Measurements from ENCODE around the gene TTC4.
A peak's percentile ranks its signal among the peaks of the same experiment; 100 is the strongest.
"Not testable (repeated sequence)": the region's sequence is repeated elsewhere in the genome, so short reads cannot be mapped to it uniquely, and the experiment has no call there.

TTC4 gene

GRCh38 chr1:54764133-54764921 lies 48.7 kb downstream of the TTC4 start, which contains the start of gene PARS2:
Gene PARS2, minus strand, starts transcription at chr1:54764523. Its CDS starts 5,362 bp downstream, at chr1:54759161.
- no peaks in the 10 kb centered on the region for H3K9me3 ChIP-seq (ENCODE audit: control insufficient read depth in 1 of 2, low read length in 2 of 2)

DNA sequence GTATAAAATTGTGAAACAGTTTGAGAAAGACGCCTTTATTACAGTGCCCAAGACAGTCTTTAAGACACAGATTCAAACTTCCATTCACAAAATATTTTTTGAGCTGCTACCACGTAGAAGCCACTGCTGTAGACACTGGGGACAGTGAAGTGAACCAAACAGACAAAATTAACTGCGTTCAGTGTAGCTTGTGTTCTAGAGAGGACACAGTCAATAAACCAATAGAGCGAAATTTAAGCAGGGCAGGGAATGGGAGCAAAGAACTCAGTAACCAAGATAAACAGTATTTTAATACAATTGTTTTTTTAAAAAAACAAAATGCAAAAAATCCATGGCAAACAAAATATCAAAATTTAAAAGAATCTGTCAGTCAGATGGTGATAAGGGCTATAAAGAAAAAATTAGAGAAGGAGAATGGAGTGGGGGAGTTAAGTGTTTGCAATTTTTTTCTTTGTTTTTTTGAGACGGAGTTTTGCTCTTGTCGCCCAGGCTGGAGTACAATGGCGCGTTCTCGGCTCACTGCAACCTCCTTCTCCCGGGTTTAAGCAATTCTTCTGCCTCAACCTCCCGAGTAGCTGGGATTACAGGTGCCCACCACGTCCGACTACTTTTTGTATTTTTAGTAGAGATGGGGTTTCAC lies 49.4 kb downstream of the TTC4 start:
- H3K9ac ChIP-seq (ENCODE audit: low read depth in 1 of 2, low read length in 2 of 2): peak overlapping the region; percentile 28 to 49
- H3K36me3 ChIP-seq (ENCODE audit: control insufficient read depth in 1 of 2, insufficient read depth in 2 of 2, low read length in 2 of 2): no peaks in the 10 kb centered on the region
- H3K4me1 ChIP-seq (ENCODE audit: control insufficient read depth in 1 of 2, insufficient read depth in 2 of 2, low read length in 2 of 2): peaks cover 9 to 10% of the 10 kb centered on the region in 2 donors
- H3K9me3 ChIP-seq (ENCODE audit: control insufficient read depth in 1 of 2, low read length in 2 of 2): no peaks in the 10 kb centered on the region
- no peaks in the 10 kb centered on the region for H3K27me3 ChIP-seq (ENCODE audit: control insufficient read depth in 1 of 2, insufficient read depth in 2 of 2, low read length in 2 of 2)
- peak overlapping the region; percentile 30 for H3K27ac ChIP-seq (ENCODE audit: low read depth, low read length)
- peak overlapping the region; percentile 60 to 100 for H3K4me3 ChIP-seq (ENCODE audit: low read depth in 1 of 2, low read length in 2 of 2)

More at GRCh38 chr1:54764133-54764921, 48.7 kb downstream of the TTC4 start, which contains the start of gene PARS2:
- peaks cover 9 to 10% of the 10 kb centered on the region in 2 donors for H3K4me1 ChIP-seq (ENCODE audit: control insufficient read depth in 1 of 2, insufficient read depth in 2 of 2, low read length in 2 of 2)
- peak within 1 kb of the TSS; percentile 47 for H3K27ac ChIP-seq (ENCODE audit: low read depth, low read length)
- no peaks in the 10 kb centered on the region for H3K36me3 ChIP-seq (ENCODE audit: control insufficient read depth in 1 of 2, insufficient read depth in 2 of 2, low read length in 2 of 2)
- peak within 1 kb of the TSS; percentile 71 to 89 for H3K9ac ChIP-seq (ENCODE audit: low read depth in 1 of 2, low read length in 2 of 2)
- H3K27me3 ChIP-seq (ENCODE audit: control insufficient read depth in 1 of 2, insufficient read depth in 2 of 2, low read length in 2 of 2): no peaks in the 10 kb centered on the region
- peak within 1 kb of the TSS; percentile 91 to 100 for H3K4me3 ChIP-seq (ENCODE audit: low read depth in 1 of 2, low read length in 2 of 2)

DNA sequence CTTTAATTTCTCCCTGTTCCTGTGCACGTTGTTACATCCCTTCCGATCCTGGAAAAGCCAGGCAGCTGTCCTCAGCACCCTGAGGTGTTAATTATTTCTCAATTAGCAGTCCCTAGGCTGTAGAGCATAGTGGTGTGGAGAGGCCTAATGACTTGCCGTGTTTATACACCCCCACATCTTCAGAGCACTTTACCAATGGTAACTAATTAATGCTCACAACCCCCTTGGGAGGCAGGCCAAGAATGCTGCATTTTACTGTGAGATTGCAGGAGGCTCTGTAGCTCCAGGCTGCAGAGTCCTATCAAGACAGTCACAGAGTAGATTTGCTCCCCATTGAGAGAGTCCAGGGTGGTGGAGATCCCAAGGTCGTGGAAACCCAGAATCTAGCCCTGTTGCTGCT lies 51.1 kb downstream of the TTC4 start:
- Histone ChIP-seq H3K27ac (ENCODE audit: low read depth, low read length) (no peak overlapping the region), H3K27me3 (ENCODE audit: control insufficient read depth in 1 of 2, insufficient read depth in 2 of 2, low read length in 2 of 2) (no peaks in the 10 kb centered on the region), H3K36me3 (ENCODE audit: control insufficient read depth in 1 of 2, insufficient read depth in 2 of 2, low read length in 2 of 2) (no peaks in the 10 kb centered on the region), H3K9me3 (ENCODE audit: control insufficient read depth in 1 of 2, low read length in 2 of 2) (no peaks in the 10 kb centered on the region), H3K4me3 (ENCODE audit: low read depth in 1 of 2, low read length in 2 of 2) (no peak overlapping the region), H3K9ac (ENCODE audit: low read depth in 1 of 2, low read length in 2 of 2) (no peak overlapping the region), H3K4me1 (ENCODE audit: control insufficient read depth in 1 of 2, insufficient read depth in 2 of 2, low read length in 2 of 2) (peaks cover 9 to 10% of the 10 kb centered on the region in 2 donors)

DNA sequence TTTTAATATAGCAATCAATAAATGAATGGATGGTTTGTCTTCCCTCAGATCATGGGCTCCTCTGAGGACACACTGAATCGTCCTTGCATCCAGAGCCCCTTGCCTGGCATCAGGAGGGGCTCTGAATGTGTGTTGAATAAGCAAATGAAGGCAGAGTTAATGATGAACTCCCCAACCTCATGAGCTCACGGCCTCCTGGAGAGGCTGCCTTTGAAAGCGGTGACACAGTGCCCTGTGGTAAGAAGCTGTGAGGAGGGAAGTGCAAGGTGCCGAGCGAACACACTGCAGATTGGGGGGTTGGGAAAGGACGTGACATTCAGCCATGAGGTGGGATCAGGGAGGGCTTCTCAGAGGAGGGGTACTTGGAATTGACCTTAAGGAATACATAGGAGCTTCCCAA lies 51.9 kb downstream of the TTC4 start:
- Histone ChIP-seq H3K9me3 (ENCODE audit: control insufficient read depth in 1 of 2, low read length in 2 of 2) (no peaks in the 10 kb centered on the region), H3K27me3 (ENCODE audit: control insufficient read depth in 1 of 2, insufficient read depth in 2 of 2, low read length in 2 of 2) (no peaks in the 10 kb centered on the region), H3K36me3 (ENCODE audit: control insufficient read depth in 1 of 2, insufficient read depth in 2 of 2, low read length in 2 of 2) (no peaks in the 10 kb centered on the region), H3K27ac (ENCODE audit: low read depth, low read length) (no peak overlapping the region), H3K4me3 (ENCODE audit: low read depth in 1 of 2, low read length in 2 of 2) (no peak overlapping the region), H3K9ac (ENCODE audit: low read depth in 1 of 2, low read length in 2 of 2) (no peak overlapping the region), H3K4me1 (ENCODE audit: control insufficient read depth in 1 of 2, insufficient read depth in 2 of 2, low read length in 2 of 2) (peaks cover 9 to 10% of the 10 kb centered on the region in 2 donors)

GRCh38 chr1:54768093-54768492 lies 52.4 kb downstream of the TTC4 start:
- no peak overlapping the region for H3K4me3 ChIP-seq (ENCODE audit: low read depth in 1 of 2, low read length in 2 of 2)
- no peak overlapping the region for H3K9ac ChIP-seq (ENCODE audit: low read depth in 1 of 2, low read length in 2 of 2)
- peaks cover 6 to 9% of the 10 kb centered on the region in 2 donors for H3K4me1 ChIP-seq (ENCODE audit: control insufficient read depth in 1 of 2, insufficient read depth in 2 of 2, low read length in 2 of 2)
- H3K27ac ChIP-seq (ENCODE audit: low read depth, low read length): no peak overlapping the region
- no peaks in the 10 kb centered on the region for H3K36me3 ChIP-seq (ENCODE audit: control insufficient read depth in 1 of 2, insufficient read depth in 2 of 2, low read length in 2 of 2)
- no peaks in the 10 kb centered on the region for H3K9me3 ChIP-seq (ENCODE audit: control insufficient read depth in 1 of 2, low read length in 2 of 2)
- no peaks in the 10 kb centered on the region for H3K27me3 ChIP-seq (ENCODE audit: control insufficient read depth in 1 of 2, insufficient read depth in 2 of 2, low read length in 2 of 2)

- no peaks in the 10 kb centered on the region for H3K36me3 ChIP-seq (ENCODE audit: control insufficient read depth in 1 of 2, insufficient read depth in 2 of 2, low read length in 2 of 2)
These were observed 57.3 kb downstream of the TTC4 start for GRCh38 chr1:54772951-54773350.

GRCh38 chr1:54774820-54775498 lies 59.3 kb downstream of the TTC4 start:
- Histone ChIP-seq H3K9me3 (ENCODE audit: control insufficient read depth in 1 of 2, low read length in 2 of 2) (no peaks in the 10 kb centered on the region), H3K9ac (ENCODE audit: low read depth in 1 of 2, low read length in 2 of 2) (no peak overlapping the region), H3K27ac (ENCODE audit: low read depth, low read length) (no peak overlapping the region), H3K36me3 (ENCODE audit: control insufficient read depth in 1 of 2, insufficient read depth in 2 of 2, low read length in 2 of 2) (peaks cover 0 to 6% of the 10 kb centered on the region in 2 donors), H3K4me1 (ENCODE audit: control insufficient read depth in 1 of 2, insufficient read depth in 2 of 2, low read length in 2 of 2) (peaks cover 0 to 6% of the 10 kb centered on the region in 2 donors), H3K27me3 (ENCODE audit: control insufficient read depth in 1 of 2, insufficient read depth in 2 of 2, low read length in 2 of 2) (no peaks in the 10 kb centered on the region), H3K4me3 (ENCODE audit: low read depth in 1 of 2, low read length in 2 of 2) (no peak overlapping the region)

More at GRCh38 chr1:54772951-54773350, 57.3 kb downstream of the TTC4 start:
- H3K9me3 ChIP-seq (ENCODE audit: control insufficient read depth in 1 of 2, low read length in 2 of 2): no peaks in the 10 kb centered on the region
- no peaks in the 10 kb centered on the region for H3K27me3 ChIP-seq (ENCODE audit: control insufficient read depth in 1 of 2, insufficient read depth in 2 of 2, low read length in 2 of 2)
- no peak overlapping the region for H3K9ac ChIP-seq (ENCODE audit: low read depth in 1 of 2, low read length in 2 of 2)
- no peak overlapping the region for H3K4me3 ChIP-seq (ENCODE audit: low read depth in 1 of 2, low read length in 2 of 2)
- H3K27ac ChIP-seq (ENCODE audit: low read depth, low read length): no peak overlapping the region
- H3K4me1 ChIP-seq (ENCODE audit: control insufficient read depth in 1 of 2, insufficient read depth in 2 of 2, low read length in 2 of 2): peaks cover 0 to 6% of the 10 kb centered on the region in 2 donors

DNA sequence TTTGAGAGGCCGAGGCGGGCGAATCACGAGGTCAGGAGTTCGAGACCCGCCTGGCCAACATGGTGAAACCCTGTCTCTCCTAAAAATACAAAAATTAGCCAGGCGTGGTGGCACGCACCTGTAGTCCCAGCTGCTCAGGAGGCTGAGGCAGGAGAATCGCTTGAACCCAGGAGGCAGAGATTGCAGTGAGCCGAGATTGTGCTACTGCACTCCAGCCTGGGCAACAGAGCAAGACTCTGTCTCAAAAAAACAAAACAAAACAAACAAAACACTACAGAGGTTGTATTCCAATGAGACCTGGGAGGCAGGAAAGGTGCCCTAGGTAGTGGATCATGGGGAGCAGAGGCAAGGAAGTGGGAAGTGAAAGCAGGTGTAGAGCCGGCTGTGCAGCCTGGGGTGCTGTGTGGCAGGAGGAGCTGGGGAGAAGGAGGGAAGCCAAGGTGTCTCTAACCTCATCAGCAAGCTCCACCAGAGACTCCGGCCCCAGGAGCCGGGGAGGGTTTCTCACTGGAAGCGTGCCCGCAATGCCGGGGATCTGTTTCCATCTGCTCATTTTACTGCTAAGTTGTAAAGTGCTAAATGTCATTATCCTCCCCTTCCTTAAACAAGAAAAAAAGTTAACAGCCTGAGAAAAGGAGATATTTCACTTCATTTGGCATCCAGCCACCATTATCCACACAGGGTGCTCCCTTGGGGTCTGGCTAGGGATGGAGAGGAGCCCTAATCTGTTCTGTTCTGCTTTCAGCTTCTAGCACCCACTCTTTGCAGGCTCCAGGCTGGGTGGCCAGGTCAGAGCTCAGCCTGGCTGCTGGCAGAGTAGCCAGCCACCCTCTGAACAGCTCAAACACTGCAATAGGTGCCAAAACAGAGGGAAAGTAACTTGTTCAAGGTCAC lies 60.4 kb downstream of the TTC4 start:
- not testable (repeated sequence) for H3K9ac ChIP-seq (ENCODE audit: low read depth in 1 of 2, low read length in 2 of 2); H3K36me3 ChIP-seq (ENCODE audit: control insufficient read depth in 1 of 2, insufficient read depth in 2 of 2, low read length in 2 of 2); H3K9me3 ChIP-seq (ENCODE audit: control insufficient read depth in 1 of 2, low read length in 2 of 2); H3K4me3 ChIP-seq (ENCODE audit: low read depth in 1 of 2, low read length in 2 of 2); H3K27me3 ChIP-seq (ENCODE audit: control insufficient read depth in 1 of 2, insufficient read depth in 2 of 2, low read length in 2 of 2); H3K4me1 ChIP-seq (ENCODE audit: control insufficient read depth in 1 of 2, insufficient read depth in 2 of 2, low read length in 2 of 2); H3K27ac ChIP-seq (ENCODE audit: low read depth, low read length)

- H3K4me1 ChIP-seq (ENCODE audit: control insufficient read depth in 1 of 2, insufficient read depth in 2 of 2, low read length in 2 of 2): peaks cover 0 to 6% of the 10 kb centered on the region in 2 donors
- H3K9ac ChIP-seq (ENCODE audit: low read depth in 1 of 2, low read length in 2 of 2): no peak overlapping the region
- H3K36me3 ChIP-seq (ENCODE audit: control insufficient read depth in 1 of 2, insufficient read depth in 2 of 2, low read length in 2 of 2): peaks cover 0 to 8% of the 10 kb centered on the region in 2 donors
- no peak overlapping the region for H3K4me3 ChIP-seq (ENCODE audit: low read depth in 1 of 2, low read length in 2 of 2)
- no peaks in the 10 kb centered on the region for H3K27me3 ChIP-seq (ENCODE audit: control insufficient read depth in 1 of 2, insufficient read depth in 2 of 2, low read length in 2 of 2)
- H3K27ac ChIP-seq (ENCODE audit: low read depth, low read length): no peak overlapping the region
- no peaks in the 10 kb centered on the region for H3K9me3 ChIP-seq (ENCODE audit: control insufficient read depth in 1 of 2, low read length in 2 of 2)
These were observed 61.4 kb downstream of the TTC4 start for GRCh38 chr1:54777011-54777410.
